GM18867 (cell line): ENCODE data around the gene NFKBIL1.
"Not testable (repeated sequence)": the region's sequence is repeated elsewhere in the genome, so short reads cannot be mapped to it uniquely, and the experiment has no call there.

Experiments
- ATAC-seq: cut with Tn5 transposase; IDR thresholded peaks from one replicate; pipeline ENCODE4 v1.9.1; 2021; ENCODE audit warnings: mild to moderate bottlenecking, moderate library complexity; ENCODE audit not compliant: unreplicated experiment

Gene NFKBIL1

DNA sequence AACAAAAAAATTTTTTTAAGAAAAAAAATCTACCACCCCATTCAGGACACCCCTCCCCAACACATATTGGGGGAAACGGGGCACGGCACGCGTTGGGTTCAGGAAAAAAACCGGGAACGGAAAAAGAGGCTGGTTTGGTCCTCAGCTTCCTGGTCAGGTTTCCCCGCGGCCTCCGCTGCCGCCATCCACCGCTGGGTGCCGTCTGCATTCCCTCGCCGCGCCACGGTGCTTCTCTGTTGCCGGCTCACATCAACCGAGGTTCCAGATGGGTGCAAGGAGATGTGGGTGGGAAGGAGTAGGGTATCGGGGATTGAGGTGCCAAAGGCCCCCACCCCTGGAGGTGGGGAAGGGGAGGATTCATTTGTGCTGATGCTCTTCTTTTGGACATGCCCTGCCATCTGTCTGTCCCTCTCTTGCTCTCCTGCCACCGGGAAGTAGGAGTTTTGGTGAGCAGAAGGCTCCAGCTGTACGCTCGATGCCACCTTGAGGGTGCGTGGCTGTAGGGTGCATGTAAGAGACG lies 12.8 kb upstream of the NFKBIL1 start:
- no peak for ATAC-seq

DNA sequence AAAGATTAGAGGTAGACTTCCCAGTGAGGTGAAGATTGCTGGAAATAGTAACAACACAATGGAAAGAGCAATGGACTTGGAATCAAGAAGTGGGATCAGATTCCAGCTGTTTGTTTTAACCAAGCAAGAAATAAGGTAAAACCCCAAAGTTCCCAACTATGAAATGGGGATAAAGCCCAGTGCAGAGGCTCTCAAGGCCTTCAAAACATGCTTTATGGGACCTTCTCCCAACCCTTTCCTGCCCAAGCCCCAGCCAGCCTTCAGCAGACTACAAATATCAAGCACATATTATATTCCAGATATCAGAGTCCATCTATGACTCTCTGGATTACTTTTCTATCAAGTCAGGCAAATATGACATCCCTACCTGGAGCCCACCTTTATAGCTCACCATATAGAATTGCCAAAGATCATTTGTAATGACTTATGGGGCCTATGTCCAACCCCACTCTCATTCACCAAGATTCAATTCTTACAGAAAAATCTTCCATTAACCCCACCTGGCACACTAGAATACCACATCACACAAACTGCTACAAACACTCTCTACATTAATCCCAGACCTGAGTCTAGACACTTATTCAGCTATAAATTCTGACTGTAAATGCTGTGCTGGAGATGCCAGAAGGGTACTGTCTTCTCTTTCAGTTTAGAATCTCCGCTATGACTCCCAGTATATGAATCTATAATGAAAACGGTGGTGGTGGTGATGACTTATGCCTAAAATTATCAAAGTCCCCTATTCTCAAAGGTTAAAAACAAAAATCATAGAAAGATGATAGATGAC lies 11.7 kb upstream of the NFKBIL1 start:
- ATAC-seq = no peak

DNA sequence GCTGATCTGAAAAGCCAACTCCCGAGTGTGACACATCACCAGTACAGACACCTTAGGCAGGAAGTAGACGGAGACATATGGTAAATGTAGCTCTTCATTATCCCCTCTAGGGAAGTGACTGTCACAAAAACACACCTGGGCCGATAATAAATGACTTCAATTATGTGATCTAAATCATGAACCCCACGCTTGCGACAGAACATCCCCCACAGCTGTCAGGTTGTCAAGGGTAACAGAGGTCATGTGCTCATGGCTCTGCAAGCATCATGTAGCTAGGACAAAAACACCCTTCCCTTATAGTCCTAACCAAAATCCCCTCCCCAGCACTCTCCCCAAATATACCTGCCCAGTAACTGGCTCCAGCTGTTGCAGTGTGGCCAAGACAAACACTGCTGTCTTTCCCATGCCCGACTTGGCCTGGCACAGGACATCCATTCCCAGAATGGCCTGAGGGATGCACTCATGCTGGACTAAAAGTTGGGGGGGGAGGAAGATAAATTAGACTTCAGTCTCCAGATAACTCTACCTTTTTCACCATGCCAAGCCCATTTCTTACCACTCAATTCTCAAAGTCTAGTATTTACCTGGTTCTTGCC lies 8.5 kb upstream of the NFKBIL1 start:
- no peak for ATAC-seq

DNA sequence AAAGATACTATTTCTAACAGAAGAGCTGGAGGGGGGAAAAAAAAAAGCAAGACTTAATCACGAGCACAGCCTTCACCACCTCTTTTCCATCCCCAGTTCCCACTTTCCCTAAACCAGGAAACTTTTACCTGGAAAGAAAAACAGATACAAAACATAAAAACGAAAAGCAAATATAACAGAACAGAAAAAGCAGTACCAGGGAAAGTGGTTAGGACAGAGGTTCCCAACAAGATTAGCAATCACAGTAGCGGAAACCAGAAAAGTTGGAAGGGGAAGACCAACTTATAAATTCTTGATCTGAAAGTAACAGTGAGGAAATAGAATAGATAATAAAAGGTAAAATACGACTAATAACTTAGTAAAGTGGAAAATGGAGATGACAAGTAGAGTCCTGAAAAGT lies 6.8 kb upstream of the NFKBIL1 start:
- ATAC-seq = no peak

DNA sequence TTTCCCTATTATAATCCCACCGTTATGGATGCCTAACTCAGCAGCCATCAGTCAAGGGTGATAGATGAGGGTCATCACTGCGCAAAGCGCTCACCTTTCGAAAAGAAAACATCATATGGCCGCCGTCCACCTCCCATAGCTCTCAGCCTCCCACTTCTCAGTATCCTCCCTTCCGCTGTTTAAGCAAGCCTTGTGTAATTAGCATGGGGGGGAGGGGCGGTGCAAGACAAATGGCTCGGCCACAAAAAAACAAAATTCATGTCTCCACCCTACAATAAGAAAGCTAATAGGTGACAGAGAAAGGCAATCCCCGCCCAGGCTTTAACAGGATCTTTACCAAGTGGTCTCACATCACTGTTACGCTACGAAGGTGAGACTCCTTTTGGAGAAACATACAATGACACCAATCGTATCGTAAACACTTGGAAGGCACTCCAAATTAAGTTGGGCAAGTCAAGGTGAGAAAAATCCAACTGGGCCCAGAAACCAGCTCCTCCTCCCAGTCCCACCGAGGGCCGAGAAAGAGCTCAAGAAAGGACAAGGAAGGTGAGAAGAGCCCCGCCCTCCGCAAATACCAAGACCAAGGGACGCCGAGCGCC lies 6.2 kb upstream of the NFKBIL1 start:
- peak; percentile 4 for ATAC-seq

DNA sequence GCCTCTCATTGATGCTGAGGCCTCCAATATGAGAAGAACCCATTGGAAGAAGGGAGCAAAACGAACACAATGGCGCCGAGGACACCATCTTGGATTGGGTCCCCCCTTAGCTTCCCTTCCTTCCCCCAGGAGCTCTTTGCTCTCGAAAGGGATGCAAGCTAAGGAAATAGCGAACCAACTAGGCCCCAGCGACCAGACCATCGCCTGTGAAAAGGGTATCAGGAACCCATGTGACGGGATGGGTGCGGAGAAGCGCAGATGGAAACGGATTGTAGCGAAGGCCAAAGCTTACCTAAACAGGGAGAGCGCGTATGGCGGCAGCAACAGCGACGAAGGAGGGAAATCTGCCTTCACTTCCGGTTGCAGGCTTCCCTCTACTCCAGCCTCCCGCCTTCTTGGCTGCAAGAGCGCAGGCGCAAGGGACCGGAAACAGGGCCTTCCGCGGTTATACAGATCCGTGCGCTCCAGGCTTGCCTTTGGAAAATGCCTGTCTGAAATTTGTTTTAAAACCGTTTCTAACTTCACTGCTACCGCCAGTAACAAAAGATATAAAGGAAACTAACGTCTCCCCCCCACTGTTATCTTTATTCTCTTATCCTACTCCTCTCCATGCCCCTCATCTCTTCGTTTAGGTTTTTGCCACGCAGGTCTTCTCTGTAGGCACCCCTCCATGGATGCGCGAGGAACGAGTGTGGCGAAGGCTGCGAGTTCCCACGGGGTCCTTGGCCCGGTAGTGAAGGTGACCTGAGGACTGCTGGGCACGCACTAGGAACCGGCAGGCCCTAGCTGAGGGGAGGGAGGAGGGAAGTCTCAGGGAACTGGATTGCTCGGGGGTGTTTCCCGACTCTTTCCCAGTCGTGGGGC lies 5.5 kb upstream of the NFKBIL1 start, which contains the start of gene DDX39B:
Gene DDX39B (minus strand): TSS at position 346 of the 864 bp plus-strand sequence. CDS start 1,471 bp downstream, outside the sequence.
- ATAC-seq = peak; percentile 68

DNA sequence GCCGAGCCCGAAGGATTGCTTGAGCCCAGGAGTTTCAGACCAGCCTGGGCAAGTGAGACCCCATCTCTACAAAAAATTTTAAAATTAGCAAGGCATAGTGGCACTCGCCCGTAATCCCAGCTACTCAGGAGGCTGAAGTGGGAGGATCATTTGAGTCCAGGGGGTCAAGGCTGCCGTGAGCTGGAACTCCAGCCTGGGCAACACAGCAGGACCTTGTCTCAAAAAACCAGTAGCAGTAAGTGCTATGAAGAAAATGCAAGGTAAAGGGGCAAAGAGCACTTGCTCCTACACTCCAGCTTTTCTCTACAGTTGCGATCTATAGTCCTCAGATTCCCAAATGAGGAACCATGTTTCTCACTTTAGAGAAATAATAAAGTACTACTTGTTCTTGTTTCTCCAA lies 3.8 kb upstream of the NFKBIL1 start:
- ATAC-seq = no peak

DNA sequence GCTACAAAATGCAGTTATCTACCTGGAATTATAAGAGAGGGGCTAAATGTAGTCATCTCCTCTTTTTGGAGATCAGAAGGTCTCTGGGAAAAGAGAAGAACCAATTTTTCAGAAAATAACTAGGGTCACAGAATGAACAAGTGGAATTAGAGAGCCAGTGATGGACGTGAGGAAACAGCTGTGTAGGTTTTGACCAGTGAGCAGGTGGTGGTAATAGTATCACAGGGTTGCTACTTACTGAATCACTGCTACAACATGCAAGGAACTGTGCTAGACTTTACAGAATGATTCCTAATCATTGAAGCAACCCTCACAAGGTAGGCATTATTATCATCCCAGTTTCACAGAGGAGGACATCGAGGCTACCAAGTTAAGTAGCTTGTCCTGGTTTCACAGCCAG lies 2.7 kb upstream of the NFKBIL1 start:
- no peak for ATAC-seq

DNA sequence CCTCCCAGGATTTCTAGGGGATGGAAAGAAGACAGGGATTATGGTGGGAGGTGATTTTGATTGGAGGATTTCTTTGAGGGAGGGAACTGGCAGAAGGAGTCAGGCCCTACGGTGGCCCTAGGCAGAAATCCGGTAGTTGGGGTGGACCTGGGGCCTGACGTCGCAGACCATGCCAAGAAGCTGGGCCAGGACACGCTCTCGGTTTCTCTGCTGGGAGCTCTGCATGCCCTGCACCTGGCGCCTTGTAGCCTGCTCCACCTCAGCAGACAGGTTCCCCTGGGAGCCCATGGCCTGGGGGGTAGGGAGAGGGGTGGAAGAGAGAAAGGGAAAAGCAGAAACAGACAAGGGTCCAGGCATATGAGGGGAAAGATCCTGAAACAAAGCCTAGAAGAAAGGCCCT lies 2.1 kb upstream of the NFKBIL1 start:
- no peak for ATAC-seq

DNA sequence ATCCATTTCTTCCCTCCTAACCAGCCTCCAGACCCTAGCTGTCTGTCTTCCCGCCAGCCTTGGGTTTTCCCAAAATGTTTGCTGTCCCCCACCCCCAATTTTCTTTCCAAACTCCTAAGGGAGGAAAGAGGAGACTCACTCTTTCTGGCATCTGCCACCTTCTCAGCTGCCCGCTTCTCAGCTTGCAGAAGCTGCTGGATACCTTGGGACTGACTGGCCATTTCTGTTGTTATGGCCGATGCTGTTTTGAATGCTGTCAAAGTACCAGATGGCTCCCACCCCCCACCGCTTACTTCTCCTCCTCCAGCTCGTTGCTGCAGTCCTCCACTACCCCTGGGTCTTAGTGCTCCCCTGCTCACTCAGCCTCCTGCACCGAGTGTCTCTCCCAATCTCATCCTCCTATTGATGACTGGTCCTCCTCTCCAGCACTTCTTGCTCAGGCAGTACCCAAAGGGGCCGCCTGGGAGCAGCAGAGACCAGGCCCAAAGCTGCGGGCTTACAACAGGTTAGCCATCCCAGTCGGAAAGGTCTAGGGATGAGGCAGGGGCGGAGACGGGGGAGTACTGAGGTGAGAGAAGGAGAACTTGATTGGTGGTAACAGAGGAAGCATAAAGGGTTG lies 960 bp upstream of the NFKBIL1 start, which contains the start of gene ATP6V1G2:
Gene ATP6V1G2 (minus strand): TSS at position 270 of the 619 bp plus-strand sequence. CDS start 49 bp downstream, at position 221.
- ATAC-seq = peak; percentile 45

DNA sequence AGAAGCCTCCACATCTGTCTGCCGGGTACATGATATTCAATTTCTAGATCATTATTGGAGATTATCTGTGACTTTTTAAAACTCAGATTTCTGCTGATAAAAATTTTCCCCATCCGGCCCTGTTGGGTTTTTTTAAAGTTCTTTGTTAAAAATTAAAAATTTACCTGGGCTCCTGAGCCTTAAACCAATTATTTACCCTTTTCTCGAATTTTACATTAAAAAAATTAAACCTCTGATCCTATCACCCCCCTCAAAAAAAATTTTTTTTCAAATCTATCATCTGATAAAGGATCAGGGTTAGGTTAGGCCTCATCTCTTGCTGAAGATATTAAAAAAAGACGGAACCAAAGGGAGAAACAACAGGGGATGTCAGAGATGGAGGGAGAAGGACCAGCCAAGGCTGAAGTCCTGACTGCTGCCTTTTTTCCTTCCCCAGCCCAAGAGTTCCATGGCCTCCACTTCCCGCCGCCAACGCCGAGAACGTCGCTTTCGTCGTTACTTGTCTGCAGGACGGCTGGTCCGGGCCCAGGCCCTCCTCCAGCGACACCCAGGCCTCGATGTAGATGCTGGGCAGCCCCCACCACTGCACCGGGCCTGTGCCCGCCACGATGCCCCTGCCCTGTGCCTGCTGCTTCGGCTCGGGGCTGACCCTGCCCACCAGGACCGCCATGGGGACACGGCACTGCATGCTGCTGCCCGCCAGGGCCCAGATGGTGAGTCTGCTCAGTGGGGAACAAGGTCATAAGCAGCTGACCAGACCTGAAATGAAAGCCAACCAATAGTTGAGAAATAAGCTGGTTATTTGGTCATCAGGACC lies 527 bp downstream of the NFKBIL1 start:
- ATAC-seq = no peak

DNA sequence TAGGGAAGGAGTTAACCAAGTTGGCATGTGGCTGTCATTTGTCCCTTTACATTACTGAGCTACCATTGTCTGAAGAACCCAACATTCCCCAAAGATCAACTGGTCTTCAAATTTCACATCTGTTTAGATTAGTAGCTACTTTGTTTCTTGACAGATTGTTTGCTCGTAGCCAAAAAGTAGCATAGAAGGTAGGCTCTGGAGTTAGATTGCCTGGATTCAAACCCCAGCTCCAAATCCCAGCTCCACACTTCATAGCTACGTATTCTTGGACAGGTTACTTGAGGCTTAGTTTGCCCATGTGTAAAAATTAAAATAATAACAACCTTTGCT lies 1.1 kb downstream of the NFKBIL1 start:
- no peak for ATAC-seq

DNA sequence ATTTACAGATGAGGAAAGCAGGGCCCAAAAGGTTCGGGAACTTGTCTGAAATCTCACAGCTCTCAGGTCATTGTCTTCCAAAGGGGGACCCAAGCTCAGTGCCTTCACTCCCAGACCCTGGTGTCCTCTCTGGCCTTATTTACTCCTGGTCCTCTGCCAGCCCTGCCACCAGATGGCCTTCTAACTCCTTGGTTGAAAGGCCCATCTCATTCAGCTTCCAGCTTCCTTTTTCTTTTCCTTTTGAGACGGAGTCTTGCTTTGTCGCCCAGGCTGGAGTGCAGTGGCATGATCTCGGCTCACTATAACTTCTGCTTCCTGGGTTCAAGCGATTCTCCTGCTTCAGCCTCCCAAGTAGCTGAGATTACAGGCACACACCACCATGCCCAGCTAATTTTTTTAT lies 4.0 kb downstream of the NFKBIL1 start:
- not testable (repeated sequence) for ATAC-seq

DNA sequence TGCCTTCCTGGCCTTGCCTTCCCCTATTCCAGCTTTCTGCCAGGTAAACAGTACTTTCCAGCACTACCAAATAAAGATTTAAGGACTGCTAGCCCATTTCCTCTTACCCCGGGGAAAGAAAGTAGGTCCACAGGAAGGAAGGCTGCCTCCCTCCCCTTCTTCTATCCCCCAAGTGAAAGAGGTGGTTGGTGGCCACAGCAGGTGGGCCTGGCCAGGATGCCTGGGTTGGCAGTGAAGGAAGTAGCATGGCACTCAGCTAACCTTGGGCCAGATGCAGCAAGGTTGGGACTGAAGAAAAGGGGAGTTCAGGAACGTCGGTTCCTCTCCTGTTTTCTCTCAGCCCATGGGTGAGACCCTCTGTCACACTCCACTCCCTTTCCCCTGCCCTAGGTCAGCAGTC lies 8.9 kb downstream of the NFKBIL1 start:
- no peak for ATAC-seq

DNA sequence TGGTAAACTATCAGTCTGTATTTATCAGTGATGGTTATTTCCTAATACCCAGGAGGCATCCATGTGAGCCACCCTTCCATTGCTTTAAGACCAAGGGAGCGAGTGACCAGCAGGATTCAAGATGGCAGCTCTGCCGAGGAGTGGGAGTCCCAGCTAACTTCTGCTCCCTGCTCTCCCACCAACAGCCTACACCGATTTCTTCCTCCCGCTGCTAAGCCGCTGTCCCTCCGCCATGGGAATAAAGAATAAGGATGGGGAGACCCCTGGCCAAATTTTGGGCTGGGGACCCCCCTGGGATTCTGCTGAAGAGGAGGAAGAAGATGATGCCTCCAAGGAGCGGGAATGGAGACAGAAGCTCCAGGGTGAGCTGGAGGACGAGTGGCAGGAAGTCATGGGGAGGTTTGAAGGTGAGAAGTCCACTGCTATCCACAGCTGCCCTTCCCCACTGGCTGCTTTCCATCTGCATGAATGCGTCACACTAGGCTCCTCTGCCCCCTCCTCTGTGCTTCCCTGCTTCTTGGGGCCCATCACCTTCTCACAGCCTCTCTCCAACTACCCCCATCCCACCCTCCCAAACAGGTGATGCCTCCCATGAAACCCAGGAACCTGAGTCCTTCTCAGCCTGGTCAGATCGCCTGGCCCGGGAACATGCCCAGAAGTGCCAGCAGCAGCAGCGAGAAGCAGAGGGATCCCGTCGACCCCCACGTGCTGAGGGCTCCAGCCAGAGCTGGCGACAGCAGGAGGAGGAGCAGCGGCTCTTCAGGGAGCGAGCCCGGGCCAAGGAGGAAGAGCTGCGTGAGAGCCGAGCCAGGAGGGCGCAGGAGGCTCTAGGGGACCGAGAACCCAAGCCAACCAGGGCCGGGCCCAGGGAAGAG lies 10.3 kb downstream of the NFKBIL1 start:
- no peak for ATAC-seq

DNA sequence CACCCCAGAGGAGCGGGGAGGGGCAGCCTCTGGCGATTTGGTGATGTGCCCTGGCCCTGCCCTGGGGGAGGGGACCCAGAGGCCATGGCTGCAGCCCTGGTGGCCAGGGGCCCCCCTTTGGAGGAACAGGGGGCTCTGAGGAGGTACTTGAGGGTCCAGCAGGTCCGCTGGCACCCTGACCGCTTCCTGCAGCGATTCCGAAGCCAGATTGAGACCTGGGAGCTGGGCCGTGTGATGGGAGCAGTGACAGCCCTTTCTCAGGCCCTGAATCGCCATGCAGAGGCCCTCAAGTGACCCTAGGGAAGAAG lies 10.9 kb downstream of the NFKBIL1 start:
- no peak for ATAC-seq

DNA sequence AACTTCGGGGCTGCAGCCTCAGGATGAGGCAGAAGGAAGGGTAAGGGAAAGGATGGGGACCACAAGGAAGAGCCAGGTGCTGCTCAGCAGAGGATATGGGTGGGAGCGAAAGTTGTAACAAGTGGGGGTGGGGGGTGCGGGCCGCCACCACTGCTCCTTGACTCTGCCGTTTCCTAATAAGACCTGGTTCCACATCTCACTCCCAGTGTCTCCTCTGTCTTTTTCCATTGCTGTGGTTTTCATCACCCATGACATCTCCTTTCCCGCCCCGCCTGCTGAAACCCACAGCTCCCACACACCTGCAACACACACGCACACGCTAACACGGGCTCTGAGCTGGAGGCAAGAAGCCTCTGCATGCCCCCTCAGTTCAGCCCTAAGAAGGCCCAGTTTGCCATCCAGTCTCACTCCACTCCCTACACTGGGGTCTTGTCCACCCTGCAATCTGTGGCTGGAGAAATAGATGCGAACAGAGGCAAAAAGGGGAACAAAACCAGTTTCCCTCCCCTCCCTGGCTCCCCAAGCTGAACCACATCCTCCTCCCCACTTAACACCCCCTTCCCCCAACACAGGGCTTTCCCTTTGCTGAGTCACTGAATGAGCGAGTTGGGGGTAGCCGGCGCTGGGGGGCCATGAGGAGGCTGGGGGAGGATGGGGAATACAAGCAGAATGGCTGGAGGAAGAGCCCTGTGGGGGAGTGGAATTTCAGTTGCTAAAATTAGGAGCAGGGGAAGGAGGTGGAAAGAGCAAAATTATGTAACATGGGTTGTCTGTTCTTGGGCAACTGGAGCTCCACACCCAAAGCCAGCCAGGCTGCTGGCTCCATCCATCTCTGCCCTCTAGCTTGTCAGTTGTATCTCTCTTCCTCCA lies 11.5 kb downstream of the NFKBIL1 start:
- ATAC-seq = no peak

DNA sequence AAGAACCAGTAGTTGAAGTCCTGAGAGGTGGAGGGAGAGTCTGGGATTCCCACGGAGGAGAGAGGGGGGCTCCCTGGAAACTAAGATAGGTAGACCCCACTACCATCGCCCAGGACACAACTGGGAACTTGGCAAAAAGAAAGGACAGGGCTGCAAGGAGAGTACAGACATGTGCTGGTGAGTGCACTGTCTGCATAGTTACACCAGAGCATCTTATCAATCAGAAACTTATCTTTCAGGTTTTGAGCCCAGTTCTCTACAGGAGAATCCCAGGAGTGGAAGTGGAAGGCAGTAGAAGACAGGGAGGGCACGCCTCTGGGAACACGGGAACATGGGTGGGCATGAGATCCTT lies 12.2 kb downstream of the NFKBIL1 start:
- ATAC-seq = no peak
